Keratinocyte (primary cell): ENCODE measurements around the gene ARHGEF16. TPM values are rescaled to one million over a fixed set of nuclear protein-coding genes. Genes with fewer than 3 reads are reported as not detected.

Experiments used
- DNase-seq: peaks from one replicate; pipeline ENCODE4 v3.0.0-alpha.2; 2011; ENCODE audit warnings: low read depth, missing footprints, low spot score
- FAIRE-seq: peaks from 2 replicates; lab custom pipeline; 2011; peaks lifted over from hg19 to GRCh38; lab: Jason Lieb, UNC
- H2AFZ ChIP-seq: 2 replicates; pipeline ENCODE4 v1.6.0; 2012; ENCODE audit warnings: low read length, control low read depth, inconsistent platforms; ENCODE audit not compliant: control insufficient read depth
- H3K27ac ChIP-seq: 2 replicates; pipeline ENCODE4 v1.5.1; 2011; ENCODE audit warnings: low read length; ENCODE audit not compliant: control insufficient read depth, insufficient read depth
- H3K27me3 ChIP-seq: 3 replicates; pipeline ENCODE4 v1.6.0; 2011; ENCODE audit warnings: low read length; ENCODE audit not compliant: control insufficient read depth, insufficient read depth; ENCODE audit errors: extremely low read depth
- H3K36me3 ChIP-seq, 2 experiments: 2 replicates in 1 of 2; 3 replicates in 1 of 2; pipeline ENCODE4 v1.5.1; 2011; ENCODE audit warnings: low read length in 2 of 2, mild to moderate bottlenecking in 1 of 2; ENCODE audit not compliant: control insufficient read depth in 2 of 2, insufficient read depth in 2 of 2; ENCODE audit errors: extremely low read depth in 1 of 2
- H3K4me1 ChIP-seq: 3 replicates; pipeline ENCODE4 v1.5.1; 2011; ENCODE audit warnings: low read length; ENCODE audit not compliant: control insufficient read depth, insufficient read depth; ENCODE audit errors: extremely low read depth
- H3K4me2 ChIP-seq: 3 replicates; pipeline ENCODE4 v1.6.0; 2011; ENCODE audit warnings: low read depth, low read length; ENCODE audit not compliant: control insufficient read depth, insufficient read depth; ENCODE audit errors: extremely low read depth
- H3K4me3 ChIP-seq, 3 experiments: fragments of 200-600 bp in 1 of 3; sonication (generic) in 1 of 3; 2 replicates in 2 of 3; 3 replicates in 1 of 3; pipeline ENCODE4 v1.5.1; 2011 to 2016; ENCODE audit warnings: low read length in 3 of 3, mild to moderate bottlenecking in 3 of 3, control low read depth in 2 of 3, inconsistent platforms in 1 of 3, low read depth in 1 of 3, mixed read lengths in 1 of 3, mixed run types in 1 of 3, moderate library complexity in 1 of 3; ENCODE audit not compliant: control insufficient read depth in 2 of 3, insufficient read depth in 2 of 3; ENCODE audit errors: extremely low read depth in 1 of 3
- H3K79me2 ChIP-seq: 2 replicates; pipeline ENCODE4 v1.6.0; 2012; ENCODE audit warnings: low read length; ENCODE audit not compliant: control insufficient read depth, insufficient read depth
- H3K9ac ChIP-seq: 3 replicates; pipeline ENCODE4 v1.6.0; 2011; ENCODE audit warnings: low read length; ENCODE audit not compliant: control insufficient read depth, insufficient read depth; ENCODE audit errors: extremely low read depth
- H3K9me1 ChIP-seq: 3 replicates; pipeline ENCODE4 v1.6.0; 2011; ENCODE audit warnings: low read length; ENCODE audit not compliant: control insufficient read depth, insufficient read depth; ENCODE audit errors: extremely low read depth
- H3K9me3 ChIP-seq: 2 replicates; pipeline ENCODE4 v1.5.1; 2012; ENCODE audit warnings: low read depth, low read length; ENCODE audit not compliant: control insufficient read depth
- H4K20me1 ChIP-seq: 3 replicates; pipeline ENCODE4 v1.6.0; 2011; ENCODE audit warnings: low read length; ENCODE audit not compliant: control insufficient read depth, insufficient read depth; ENCODE audit errors: extremely low read depth
- EZH2 ChIP-seq: IDR thresholded peaks from one replicate; pipeline ENCODE4 v1.6.1; 2012; ENCODE audit warnings: inconsistent platforms, mild to moderate bottlenecking, low read length, moderate library complexity
- dilution Hi-C: fragments of 300-500 bp; cut with MboI; formaldehyde crosslinking; loops from one replicate; pipeline ENCODE4 v1.7.0; 2020; ENCODE audit warnings: low sequenced_read_pairs; ENCODE audit not compliant: extremely low pct_ligation_motif_present
- polyA plus RNA-seq, 5 experiments: library from polyadenylated mRNA; depleted of rRNA in 3 of 5; stranded (reverse) in 3 of 5; stranded (forward) in 1 of 5; unstranded in 1 of 5; fragments of >200 nt; gene quantifications; 1 replicate in 1 of 5; 2 replicates in 3 of 5; 3 replicates in 1 of 5; pipeline versions ENCODE4 v1.2.1 to v1.2.3, GENCODE V29; 2011 to 2012; ENCODE audit warnings: missing spikeins in 2 of 5, low read depth in 1 of 5, low replicate concordance in 1 of 5
- TF ChIP-seq, protein P1 (sequence below), 3 experiments: IDR thresholded peaks in 1 of 3; conservative IDR thresholded peaks in 1 of 3; optimal IDR thresholded peaks in 1 of 3; 2 replicates in 2 of 3; 3 replicates in 1 of 3; pipeline versions ENCODE3 to v1.5.1; 2011; ENCODE audit warnings: low read length in 3 of 3, mild to moderate bottlenecking in 3 of 3, moderate library complexity in 2 of 3, control low read depth in 1 of 3, inconsistent platforms in 1 of 3; ENCODE audit not compliant: insufficient read depth in 2 of 3; ENCODE audit errors: extremely low read depth in 1 of 3

ARHGEF16 gene
- polyA plus RNA-seq, 1 donor (not counting 4 experiments of a cell fraction or from before 2014, with no cell fraction given), result 6.2 TPM

DNA sequence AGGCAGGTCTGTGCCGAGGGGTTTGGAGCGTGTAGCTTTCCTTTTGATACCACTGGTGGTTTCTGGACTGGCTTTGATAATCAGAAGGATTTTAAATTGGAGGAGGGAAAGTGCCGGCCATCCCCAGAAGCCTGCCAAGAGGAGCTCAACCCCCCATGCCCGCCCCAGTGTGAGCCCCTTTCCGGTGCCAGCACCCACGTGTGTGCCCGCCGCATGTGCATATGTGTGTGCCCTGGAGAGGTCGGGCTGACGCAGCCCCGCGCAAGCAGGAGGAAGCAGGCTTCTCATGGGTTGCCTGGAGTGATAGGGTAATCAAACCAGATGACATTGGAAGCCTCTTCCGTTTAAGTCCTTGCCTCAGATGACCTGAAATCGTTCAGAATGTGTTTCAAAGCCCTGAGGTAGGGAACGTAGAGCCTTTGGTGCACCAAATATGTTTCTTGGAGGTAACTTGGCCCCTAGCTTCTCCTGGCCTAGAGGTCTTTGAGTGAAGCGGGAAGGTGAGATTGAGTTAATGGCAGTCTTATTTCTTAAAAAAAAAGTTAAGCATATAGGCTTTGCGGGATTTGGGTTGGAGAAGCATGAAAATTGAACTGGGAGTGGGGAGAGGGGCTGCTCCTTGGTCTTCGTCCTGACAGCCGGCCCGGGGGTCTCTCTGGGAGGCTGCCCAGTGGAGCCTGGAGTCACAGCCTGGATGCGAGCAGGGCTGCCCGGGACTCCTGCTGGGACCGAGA, 34.1 kb upstream of the ARHGEF16 start:
- H3K27me3 ChIP-seq, result peaks cover 16% of the 10 kb centered on the region
- no peaks in the 10 kb centered on the region for H4K20me1 ChIP-seq
- H3K4me2 ChIP-seq, result no peak overlapping the region
- peaks cover 2% of the 10 kb centered on the region for H3K4me1 ChIP-seq
- H3K9me1 ChIP-seq, result no peaks in the 10 kb centered on the region
- no peaks in the 10 kb centered on the region for H3K36me3 ChIP-seq
- H3K9ac ChIP-seq, result no peak overlapping the region
- no peak overlapping the region for H3K4me3 ChIP-seq
- dilution Hi-C loops, result loop anchor here (25.0 kb wide), 1 partner anchor 1008 kb away; the partner anchor contains the start of gene PEX10
- no peak for DNase-seq
- no peak for TF ChIP-seq EZH2
- TF ChIP-seq, protein P1, sequence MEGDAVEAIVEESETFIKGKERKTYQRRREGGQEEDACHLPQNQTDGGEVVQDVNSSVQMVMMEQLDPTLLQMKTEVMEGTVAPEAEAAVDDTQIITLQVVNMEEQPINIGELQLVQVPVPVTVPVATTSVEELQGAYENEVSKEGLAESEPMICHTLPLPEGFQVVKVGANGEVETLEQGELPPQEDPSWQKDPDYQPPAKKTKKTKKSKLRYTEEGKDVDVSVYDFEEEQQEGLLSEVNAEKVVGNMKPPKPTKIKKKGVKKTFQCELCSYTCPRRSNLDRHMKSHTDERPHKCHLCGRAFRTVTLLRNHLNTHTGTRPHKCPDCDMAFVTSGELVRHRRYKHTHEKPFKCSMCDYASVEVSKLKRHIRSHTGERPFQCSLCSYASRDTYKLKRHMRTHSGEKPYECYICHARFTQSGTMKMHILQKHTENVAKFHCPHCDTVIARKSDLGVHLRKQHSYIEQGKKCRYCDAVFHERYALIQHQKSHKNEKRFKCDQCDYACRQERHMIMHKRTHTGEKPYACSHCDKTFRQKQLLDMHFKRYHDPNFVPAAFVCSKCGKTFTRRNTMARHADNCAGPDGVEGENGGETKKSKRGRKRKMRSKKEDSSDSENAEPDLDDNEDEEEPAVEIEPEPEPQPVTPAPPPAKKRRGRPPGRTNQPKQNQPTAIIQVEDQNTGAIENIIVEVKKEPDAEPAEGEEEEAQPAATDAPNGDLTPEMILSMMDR (optimal IDR thresholded peaks at IDR 0.05 in 1 of 3, IDR thresholded peaks at IDR 0.05 in 1 of 3, conservative IDR thresholded peaks at IDR 0.05 in 1 of 3; ENCODE audit: extremely low read depth in 1 of 3, insufficient read depth in 2 of 3, low read length in 3 of 3), result no peak
- H3K9me3 ChIP-seq, result peaks cover 4% of the 10 kb centered on the region
- FAIRE-seq, result no peak
- no peak overlapping the region for H2AFZ ChIP-seq
- H3K27ac ChIP-seq, result no peak overlapping the region
- H3K79me2 ChIP-seq, result no peaks in the 10 kb centered on the region

DNA sequence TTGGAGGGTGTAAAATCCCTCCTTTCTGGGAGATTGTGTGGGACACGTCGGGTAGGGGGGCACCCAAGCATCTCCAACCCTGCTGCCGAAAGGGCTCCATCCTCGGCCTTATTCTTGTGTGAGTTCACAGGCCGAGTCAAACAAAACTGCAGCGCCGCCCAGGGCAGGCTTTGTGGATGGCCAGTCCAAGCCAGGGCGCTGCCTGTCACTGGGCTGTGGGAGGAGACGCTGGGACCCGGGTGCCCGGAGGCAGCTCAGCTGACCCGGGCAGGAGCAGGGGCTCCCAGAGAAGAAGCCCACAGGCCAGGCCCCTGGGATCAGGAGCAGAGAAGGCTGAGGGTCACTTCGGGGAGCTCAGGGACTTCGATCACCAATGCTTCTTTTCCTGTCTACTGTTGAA, 31.8 kb upstream of the ARHGEF16 start:
- H3K9me1 ChIP-seq, result no peaks in the 10 kb centered on the region
- no peak overlapping the region for H2AFZ ChIP-seq
- no peaks in the 10 kb centered on the region for H3K9me3 ChIP-seq
- H3K36me3 ChIP-seq, result no peaks in the 10 kb centered on the region
- H3K9ac ChIP-seq, result no peak overlapping the region
- TF ChIP-seq, protein P1 (optimal IDR thresholded peaks at IDR 0.05 in 1 of 3, IDR thresholded peaks at IDR 0.05 in 1 of 3, conservative IDR thresholded peaks at IDR 0.05 in 1 of 3; ENCODE audit: extremely low read depth in 1 of 3, insufficient read depth in 2 of 3, low read length in 3 of 3), result no peak
- no peak for TF ChIP-seq EZH2
- H3K27me3 ChIP-seq, result peaks cover 16% of the 10 kb centered on the region
- DNase-seq (no peak), FAIRE-seq (no peak)
- no peak overlapping the region for H3K27ac ChIP-seq
- dilution Hi-C loops, result loop anchor here (25.0 kb wide), 1 partner anchor 1010 kb away; the partner anchor contains the start of gene PEX10
- no peak overlapping the region for H3K4me3 ChIP-seq
- no peak overlapping the region for H3K4me2 ChIP-seq
- no peaks in the 10 kb centered on the region for H3K79me2 ChIP-seq
- H4K20me1 ChIP-seq, result no peaks in the 10 kb centered on the region
- H3K4me1 ChIP-seq, result peaks cover 2% of the 10 kb centered on the region
